Activated CD4-positive, alpha-beta memory T cell treated with anti-CD3 and anti-CD28 coated beads for 36 hours (primary cell): ENCODE data around the gene SDK1. TPM values are rescaled to one million over a fixed set of nuclear protein-coding genes. Genes with fewer than 3 reads are reported as not detected.

Experiments
- CTCF ChIA-PET: fragments of 350-600 bp; sonication (Branson Sonifier 250); formaldehyde crosslinking; loops from one replicate; lab custom pipeline; 2021; ENCODE audit warnings: antibody characterized with exemption, inconsistent platforms; lab: Charles Lee
- POLR2A ChIA-PET: fragments of 350-600 bp; sonication (Branson Sonifier 250); formaldehyde crosslinking; loops from one replicate; lab custom pipeline; 2021; ENCODE audit warnings: antibody characterized with exemption; lab: Charles Lee
- DNase-seq: peaks from one replicate; pipeline ENCODE4 v3.0.0-alpha.2; 2020
- H3K27ac Mint-ChIP-seq: one replicate; pipeline ENCODE4 v1.8.0; 2021; ENCODE audit warnings: mixed read lengths
- H3K27me3 Mint-ChIP-seq: one replicate; pipeline ENCODE4 v1.8.0; 2021; ENCODE audit warnings: mixed read lengths
- H3K36me3 Mint-ChIP-seq: one replicate; pipeline ENCODE4 v1.8.0; 2021; ENCODE audit warnings: mixed read lengths
- H3K4me1 Mint-ChIP-seq: one replicate; pipeline ENCODE4 v1.8.0; 2021; ENCODE audit warnings: low read depth, mixed read lengths
- H3K4me3 Mint-ChIP-seq: one replicate; pipeline ENCODE4 v1.8.0; 2021; ENCODE audit warnings: mild to moderate bottlenecking, mixed read lengths
- H3K9me3 Mint-ChIP-seq: one replicate; pipeline ENCODE4 v1.8.0; 2021; ENCODE audit warnings: mixed read lengths
- intact Hi-C: fragments of 100-400 bp; cut with micrococcal nuclease; formaldehyde crosslinking; loops from one replicate; pipeline ENCODE4 v1.15.1; 2023
- total RNA-seq, 2 experiments: library from RNA; stranded (reverse); gene quantifications; one replicate each; pipeline ENCODE4 v1.2.3, GENCODE V29; 2021

The SDK1 gene
- total RNA-seq, 2 experiments from 2014 or later: 0.14 to 0.24 TPM

GRCh38 chr7:3636131-3636860 lies 335.2 kb downstream of the SDK1 start:
- H3K27ac Mint-ChIP-seq: no peak overlapping the region
- no peaks in the 10 kb centered on the region for H3K4me1 Mint-ChIP-seq
- POLR2A ChIA-PET: no interaction called here
- intact Hi-C loops: no loop called here
- H3K4me3 Mint-ChIP-seq: no peak overlapping the region
- CTCF ChIA-PET: no interaction called here
- H3K36me3 Mint-ChIP-seq: no peaks in the 10 kb centered on the region
- peaks cover 6% of the 10 kb centered on the region for H3K27me3 Mint-ChIP-seq
- peaks cover 3% of the 10 kb centered on the region for H3K9me3 Mint-ChIP-seq
- DNase-seq: no peak

GRCh38 chr7:3639253-3639652 lies 338.2 kb downstream of the SDK1 start:
- Mint-ChIP-seq H3K4me3 (no peak overlapping the region), H3K4me1 (no peaks in the 10 kb centered on the region), H3K27ac (no peak overlapping the region), H3K36me3 (no peaks in the 10 kb centered on the region), H3K9me3 (no peaks in the 10 kb centered on the region), H3K27me3 (peaks cover 10% of the 10 kb centered on the region)
- ChIA-PET POLR2A (no interaction called here), CTCF (no interaction called here)
- intact Hi-C loops: no loop called here
- no peak for DNase-seq

GRCh38 chr7:3641582-3641981 lies 340.5 kb downstream of the SDK1 start:
- ChIA-PET CTCF (no interaction called here), POLR2A (no interaction called here)
- no peaks in the 10 kb centered on the region for H3K4me1 Mint-ChIP-seq
- no peak overlapping the region for H3K4me3 Mint-ChIP-seq
- no peak for DNase-seq
- peaks cover 7% of the 10 kb centered on the region for H3K27me3 Mint-ChIP-seq
- intact Hi-C loops: no loop called here
- no peak overlapping the region for H3K27ac Mint-ChIP-seq
- H3K9me3 Mint-ChIP-seq: no peaks in the 10 kb centered on the region
- no peaks in the 10 kb centered on the region for H3K36me3 Mint-ChIP-seq

GRCh38 chr7:3643091-3643490 lies 342.0 kb downstream of the SDK1 start:
- no peaks in the 10 kb centered on the region for H3K9me3 Mint-ChIP-seq
- peaks cover 4% of the 10 kb centered on the region for H3K27me3 Mint-ChIP-seq
- no peak overlapping the region for H3K27ac Mint-ChIP-seq
- H3K36me3 Mint-ChIP-seq: no peaks in the 10 kb centered on the region
- DNase-seq: no peak
- ChIA-PET CTCF (interaction anchor here (1.4 kb wide), 1 partner anchor 30 kb away, joined by 4 read pairs; no protein-coding TSS in a partner anchor), POLR2A (no interaction called here)
- intact Hi-C loops: no loop called here
- no peak overlapping the region for H3K4me3 Mint-ChIP-seq
- no peaks in the 10 kb centered on the region for H3K4me1 Mint-ChIP-seq

- H3K36me3 Mint-ChIP-seq: no peaks in the 10 kb centered on the region
- H3K9me3 Mint-ChIP-seq: no peaks in the 10 kb centered on the region
- CTCF ChIA-PET: no interaction called here
- POLR2A ChIA-PET: no interaction called here
- intact Hi-C loops: no loop called here
- H3K27me3 Mint-ChIP-seq: peaks cover 2% of the 10 kb centered on the region
- no peak for DNase-seq
- H3K4me3 Mint-ChIP-seq: no peak overlapping the region
- no peak overlapping the region for H3K27ac Mint-ChIP-seq
- H3K4me1 Mint-ChIP-seq: no peaks in the 10 kb centered on the region
Observed at GRCh38 chr7:3648276-3648675, 347.2 kb downstream of the SDK1 start.

GRCh38 chr7:3649250-3649649 lies 348.2 kb downstream of the SDK1 start:
- CTCF ChIA-PET: no interaction called here
- H3K36me3 Mint-ChIP-seq: no peaks in the 10 kb centered on the region
- intact Hi-C loops: no loop called here
- no peak overlapping the region for H3K27ac Mint-ChIP-seq
- no peaks in the 10 kb centered on the region for H3K9me3 Mint-ChIP-seq
- H3K27me3 Mint-ChIP-seq: no peaks in the 10 kb centered on the region
- H3K4me1 Mint-ChIP-seq: no peaks in the 10 kb centered on the region
- H3K4me3 Mint-ChIP-seq: no peak overlapping the region
- POLR2A ChIA-PET: no interaction called here
- DNase-seq: no peak

- Mint-ChIP-seq H3K27ac (no peak overlapping the region), H3K4me3 (no peak overlapping the region), H3K4me1 (no peaks in the 10 kb centered on the region), H3K9me3 (no peaks in the 10 kb centered on the region), H3K36me3 (no peaks in the 10 kb centered on the region), H3K27me3 (no peaks in the 10 kb centered on the region)
- DNase-seq: no peak
- POLR2A ChIA-PET: no interaction called here
- intact Hi-C loops: no loop called here
- CTCF ChIA-PET: no interaction called here
Observed at GRCh38 chr7:3649678-3650440, 348.8 kb downstream of the SDK1 start.

GRCh38 chr7:3650844-3651243 lies 349.8 kb downstream of the SDK1 start:
- intact Hi-C loops: no loop called here
- Mint-ChIP-seq H3K27ac (no peak overlapping the region), H3K4me3 (no peak overlapping the region), H3K9me3 (no peaks in the 10 kb centered on the region), H3K36me3 (no peaks in the 10 kb centered on the region), H3K4me1 (no peaks in the 10 kb centered on the region), H3K27me3 (no peaks in the 10 kb centered on the region)
- ChIA-PET CTCF (no interaction called here), POLR2A (no interaction called here)
- no peak for DNase-seq

GRCh38 chr7:3655635-3656034 lies 354.6 kb downstream of the SDK1 start:
- peaks cover 3% of the 10 kb centered on the region for H3K27me3 Mint-ChIP-seq
- intact Hi-C loops: no loop called here
- ChIA-PET POLR2A (no interaction called here), CTCF (no interaction called here)
- no peaks in the 10 kb centered on the region for H3K4me1 Mint-ChIP-seq
- no peaks in the 10 kb centered on the region for H3K9me3 Mint-ChIP-seq
- no peak for DNase-seq
- H3K36me3 Mint-ChIP-seq: no peaks in the 10 kb centered on the region
- H3K4me3 Mint-ChIP-seq: no peak overlapping the region
- H3K27ac Mint-ChIP-seq: no peak overlapping the region

GRCh38 chr7:3657206-3657605 lies 356.2 kb downstream of the SDK1 start:
- Mint-ChIP-seq H3K27ac (no peak overlapping the region), H3K27me3 (peaks cover 6% of the 10 kb centered on the region), H3K36me3 (no peaks in the 10 kb centered on the region), H3K4me3 (no peak overlapping the region), H3K4me1 (no peaks in the 10 kb centered on the region), H3K9me3 (no peaks in the 10 kb centered on the region)
- DNase-seq: no peak
- POLR2A ChIA-PET: no interaction called here
- CTCF ChIA-PET: no interaction called here
- intact Hi-C loops: no loop called here

GRCh38 chr7:3668743-3669142 lies 367.7 kb downstream of the SDK1 start:
- no peak for DNase-seq
- Mint-ChIP-seq H3K4me3 (no peak overlapping the region), H3K27ac (no peak overlapping the region), H3K36me3 (no peaks in the 10 kb centered on the region), H3K9me3 (no peaks in the 10 kb centered on the region), H3K27me3 (peaks cover 4% of the 10 kb centered on the region), H3K4me1 (no peaks in the 10 kb centered on the region)
- ChIA-PET POLR2A (no interaction called here), CTCF (no interaction called here)
- intact Hi-C loops: loop anchor here (10.0 kb wide), 1 partner anchor 804 kb away; no protein-coding TSS in a partner anchor

- Mint-ChIP-seq H3K27me3 (peaks cover 4% of the 10 kb centered on the region), H3K4me1 (no peaks in the 10 kb centered on the region), H3K4me3 (no peak overlapping the region), H3K36me3 (no peaks in the 10 kb centered on the region), H3K27ac (no peak overlapping the region), H3K9me3 (no peaks in the 10 kb centered on the region)
- no peak for DNase-seq
- intact Hi-C loops: loop anchor here (5.0 kb wide), 1 partner anchor 209 kb away; no protein-coding TSS in a partner anchor
- CTCF ChIA-PET: interaction anchor here (0.6 kb wide), 1 partner anchor 789 kb away, joined by 3 read pairs; no protein-coding TSS in a partner anchor
- POLR2A ChIA-PET: no interaction called here
Observed at GRCh38 chr7:3670898-3671297, 369.8 kb downstream of the SDK1 start.
